ENCODE results near the gene TLL2. TPM values are rescaled to one million over a fixed set of nuclear protein-coding genes. Genes with fewer than 3 reads are reported as not detected.

Gene TLL2
- total RNA-seq, 4 donors from 2014 or later: 0.20 to 1.1 (median 0.66) TPM

- H3K4me3 ChIP-seq: no peak overlapping the region
- DNase-seq (ENCODE audit: low spot score in 2 of 2): no peak
- H3K4me1 ChIP-seq: peaks cover 0 to 6% (median 0%) of the 10 kb centered on the region in 4 donors
- no peaks in the 10 kb centered on the region for H3K36me3 ChIP-seq
- H3K27me3 ChIP-seq: no peaks in the 10 kb centered on the region
- H3K9me3 ChIP-seq: no peaks in the 10 kb centered on the region
- 68 to 70% methylated on average over 12 of the region's 12 CpGs for WGBS, 2 donors
- H3K27ac ChIP-seq: no peak overlapping the region
- TF ChIP-seq POLR2A (IDR thresholded peaks at IDR 0.05) (no peak), EP300 (IDR thresholded peaks at IDR 0.05) (no peak), CTCF (IDR thresholded peaks at IDR 0.05) (no peak)
Observed at GRCh38 chr10:96450529-96451207, 63.1 kb downstream of the TLL2 start.

DNA sequence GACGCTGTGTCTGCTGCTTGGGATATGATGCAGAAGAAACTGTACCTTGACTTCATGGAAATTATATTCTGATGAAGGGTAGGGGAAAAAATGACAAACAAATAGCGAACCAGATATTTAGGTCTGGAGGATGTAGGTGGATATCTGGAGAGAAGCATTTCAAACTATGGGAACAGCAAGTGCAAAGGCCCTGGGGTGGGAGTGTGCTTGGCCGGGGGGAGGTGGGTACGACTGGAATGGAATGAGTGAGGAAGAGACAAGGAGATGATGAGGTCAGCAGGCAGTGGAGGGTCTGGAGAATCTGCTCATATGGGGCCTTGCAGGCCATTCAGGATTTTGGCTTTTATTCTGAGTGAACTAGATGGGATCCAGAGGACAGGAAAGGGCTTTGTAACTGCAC lies 65.2 kb downstream of the TLL2 start:
- Histone ChIP-seq H3K4me1 (peaks cover 0 to 6% (median 0%) of the 10 kb centered on the region in 4 donors), H3K4me3 (no peak overlapping the region), H3K27me3 (no peaks in the 10 kb centered on the region), H3K27ac (no peak overlapping the region), H3K36me3 (no peaks in the 10 kb centered on the region), H3K9me3 (no peaks in the 10 kb centered on the region)
- no peak for TF ChIP-seq POLR2A (IDR thresholded peaks at IDR 0.05)
- no peak for TF ChIP-seq EP300 (IDR thresholded peaks at IDR 0.05)
- no peak for TF ChIP-seq CTCF (IDR thresholded peaks at IDR 0.05)
- 58 to 75% methylated on average over 4 of the region's 4 CpGs for WGBS, 2 donors
- DNase-seq (ENCODE audit: low spot score in 2 of 2): no peak

- Histone ChIP-seq H3K36me3 (no peaks in the 10 kb centered on the region), H3K9me3 (no peaks in the 10 kb centered on the region), H3K4me1 (peaks cover 0 to 6% (median 0%) of the 10 kb centered on the region in 4 donors), H3K4me3 (no peak overlapping the region), H3K27ac (no peak overlapping the region), H3K27me3 (no peaks in the 10 kb centered on the region)
- DNase-seq (ENCODE audit: low spot score in 2 of 2): peak; percentile 40 to 57
- no peak for TF ChIP-seq CTCF (IDR thresholded peaks at IDR 0.05)
- no peak for TF ChIP-seq POLR2A (IDR thresholded peaks at IDR 0.05)
- TF ChIP-seq EP300 (IDR thresholded peaks at IDR 0.05): peak in 1 of 2 donors; percentile 27
- 69 to 70% methylated on average over 8 to 15 of the region's 15 CpGs for WGBS, 2 donors
Observed at GRCh38 chr10:96448021-96448457, 65.7 kb downstream of the TLL2 start.

- peaks cover 0 to 6% (median 0%) of the 10 kb centered on the region in 4 donors for H3K4me1 ChIP-seq
- H3K9me3 ChIP-seq: no peaks in the 10 kb centered on the region
- H3K4me3 ChIP-seq: no peak overlapping the region
- WGBS, 2 donors: 71 to 77% methylated on average over 10 of the region's 10 CpGs
- no peaks in the 10 kb centered on the region for H3K36me3 ChIP-seq
- peak in 1 of 2 donors; percentile 1 for DNase-seq (ENCODE audit: low spot score in 2 of 2)
- no peaks in the 10 kb centered on the region for H3K27me3 ChIP-seq
- H3K27ac ChIP-seq: no peak overlapping the region
- TF ChIP-seq EP300 (IDR thresholded peaks at IDR 0.05) (no peak), CTCF (IDR thresholded peaks at IDR 0.05) (no peak), POLR2A (IDR thresholded peaks at IDR 0.05) (no peak)
Observed at GRCh38 chr10:96446966-96447596, 66.6 kb downstream of the TLL2 start.

- no peak overlapping the region for H3K4me3 ChIP-seq
- H3K36me3 ChIP-seq: no peaks in the 10 kb centered on the region
- no peaks in the 10 kb centered on the region for H3K9me3 ChIP-seq
- no peak overlapping the region for H3K27ac ChIP-seq
- no peak for TF ChIP-seq EP300 (IDR thresholded peaks at IDR 0.05)
- no peak for TF ChIP-seq POLR2A (IDR thresholded peaks at IDR 0.05)
- TF ChIP-seq CTCF (IDR thresholded peaks at IDR 0.05): no peak
- no peak for DNase-seq (ENCODE audit: low spot score in 2 of 2)
- H3K27me3 ChIP-seq: no peaks in the 10 kb centered on the region
- 64 to 71% methylated on average over 13 of the region's 13 CpGs for WGBS, 2 donors
- peaks cover 0 to 12% (median 0%) of the 10 kb centered on the region in 4 donors for H3K4me1 ChIP-seq
Observed at GRCh38 chr10:96441987-96442643, 71.6 kb downstream of the TLL2 start.

All from tibial nerve (tissue), 4 donors.